GM12864 (cell line): ENCODE measurements around the gene TNFRSF25.

ENCODE experiments used
- DNase-seq: peaks from one replicate; pipeline ENCODE4 v3.0.0-alpha.2; 2011; ENCODE audit warnings: low read depth
- H3K4me3 ChIP-seq: 2 replicates; pipeline ENCODE4 v1.5.1; 2011; ENCODE audit warnings: mild to moderate bottlenecking, low read depth, low read length, control low read depth
- CTCF ChIP-seq: IDR thresholded peaks from 2 replicates; pipeline ENCODE4 v1.5.1; 2011; ENCODE audit warnings: low read depth, mild to moderate bottlenecking, moderate library complexity, low read length, control low read depth, inconsistent platforms; ENCODE audit errors: missing control alignments

Gene TNFRSF25

GRCh38 chr1:6427441-6428390, 38.3 kb downstream of the TNFRSF25 start:
- no peak for DNase-seq
- no peak for TF ChIP-seq CTCF
- H3K4me3 ChIP-seq, result no peak overlapping the region

DNA sequence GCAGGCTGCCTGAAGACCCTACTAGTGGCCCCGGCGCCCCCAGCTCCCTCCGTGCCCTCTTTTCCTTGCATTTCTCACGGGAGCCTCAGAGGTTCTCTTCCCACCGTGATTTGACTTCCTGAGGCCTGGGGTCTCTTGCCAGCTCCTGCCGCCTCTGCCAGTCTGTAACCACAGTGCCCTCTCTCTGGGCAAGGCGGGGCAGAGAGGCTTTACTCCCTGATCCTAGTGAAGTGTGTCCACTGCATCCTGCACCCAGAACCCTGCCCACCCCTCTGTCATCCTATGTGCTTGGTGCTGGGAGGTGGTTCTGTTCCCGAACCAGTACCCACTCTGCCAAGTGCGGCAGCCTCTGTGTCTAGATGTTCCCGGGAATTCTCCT, 39.0 kb downstream of the TNFRSF25 start:
- no peak for DNase-seq
- TF ChIP-seq CTCF, result no peak
- no peak overlapping the region for H3K4me3 ChIP-seq

GRCh38 chr1:6426277-6426971, 39.5 kb downstream of the TNFRSF25 start:
- no peak overlapping the region for H3K4me3 ChIP-seq
- DNase-seq, result no peak
- TF ChIP-seq CTCF, result no peak

DNA sequence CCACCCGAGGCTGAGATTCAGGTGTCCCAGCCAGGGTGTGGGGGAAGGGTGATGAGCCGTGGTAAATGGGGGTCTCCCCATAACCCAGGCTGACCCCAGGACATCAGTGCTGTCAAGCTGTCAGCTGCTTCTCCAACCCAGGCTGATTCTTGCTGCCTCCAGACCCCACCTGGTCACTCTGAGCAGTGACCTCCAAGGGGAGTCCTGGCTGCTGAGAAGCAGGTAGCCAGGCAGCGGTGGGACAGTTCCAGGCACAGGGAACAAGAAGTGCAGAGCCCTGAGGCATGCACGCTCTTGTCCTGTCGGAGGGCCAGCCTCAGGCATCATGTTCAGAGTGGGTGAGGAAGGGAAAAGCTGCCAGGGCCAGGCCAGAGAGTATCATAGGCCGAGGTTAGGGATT, 40.3 kb downstream of the TNFRSF25 start:
- no peak for TF ChIP-seq CTCF
- DNase-seq, result no peak

GRCh38 chr1:6424619-6425593, 41.1 kb downstream of the TNFRSF25 start, which contains the start of gene ESPN:
ESPN (plus strand) TSS chr1:6424776; CDS start chr1:6424956, 180 bp downstream.
- no peak within 1 kb of the TSS; the same call in 1 of the 2 replicates for H3K4me3 ChIP-seq
- TF ChIP-seq CTCF, result no peak
- DNase-seq, result no peak

More for the DNA sequence above, 40.3 kb downstream of the TNFRSF25 start:
- no peak overlapping the region for H3K4me3 ChIP-seq

GRCh38 chr1:6424000-6424565, 41.9 kb downstream of the TNFRSF25 start:
- no peak for TF ChIP-seq CTCF
- no peak overlapping the region for H3K4me3 ChIP-seq
- DNase-seq, result no peak
